Panc1 (cell line): Measurements from ENCODE around the gene ZNF235. TPM values are rescaled to one million over a fixed set of nuclear protein-coding genes. Genes with fewer than 3 reads are reported as not detected.

Experiments used
- ATAC-seq: fragments of 200-7000 bp; cut with Tn5 transposase; 2 replicates; pipeline ENCODE4 v1.9.1; 2020; ENCODE audit warnings: mild to moderate bottlenecking, moderate library complexity
- BruUV-seq: library from RNA; stranded (reverse); fragments of 400-500 nt; replicated peaks from 2 replicates; lab custom pipeline; 2021; lab: Mats Ljungman, UMichigan
- CTCF ChIA-PET: fragments of 300-600 bp; sonication (Branson Sonifier 250); formaldehyde crosslinking; loops from one replicate; lab custom pipeline; 2022; ENCODE audit warnings: antibody characterized with exemption; lab: Charles Lee
- POLR2A ChIA-PET: fragments of 300-600 bp; sonication (Branson Sonifier 250); formaldehyde crosslinking; loops from one replicate; lab custom pipeline; 2022; ENCODE audit warnings: antibody characterized with exemption; lab: Charles Lee
- DNase-seq: peaks from one replicate; pipeline ENCODE4 v3.0.0-alpha.2; 2010; ENCODE audit warnings: low read depth, low spot score
- H3K27ac ChIP-seq: 2 replicates; pipeline ENCODE4 v1.5.1; 2011; ENCODE audit warnings: mild to moderate bottlenecking, low read length, inconsistent platforms
- H3K27me3 ChIP-seq: fragments of 200-500 bp; sonication (Bioruptor generic); 2 replicates; pipeline ENCODE4 v1.6.0; 2014; ENCODE audit warnings: low read length, inconsistent platforms; ENCODE audit not compliant: control insufficient read depth, insufficient read depth
- H3K36me3 ChIP-seq: fragments of 200-500 bp; sonication (Bioruptor generic); 2 replicates; pipeline ENCODE4 v1.5.1; 2014; ENCODE audit warnings: inconsistent platforms, mild to moderate bottlenecking, low read length, moderate library complexity; ENCODE audit not compliant: control insufficient read depth, insufficient read depth
- H3K4me1 ChIP-seq: 2 replicates; pipeline ENCODE4 v1.5.1; 2011; ENCODE audit warnings: inconsistent platforms, mild to moderate bottlenecking, low read length, moderate library complexity; ENCODE audit not compliant: control insufficient read depth, insufficient read depth
- H3K4me3 ChIP-seq, 2 experiments: 2 replicates each; pipeline ENCODE4 v1.5.1; 2011 to 2012; ENCODE audit warnings: low read depth in 2 of 2, low read length in 2 of 2, mild to moderate bottlenecking in 2 of 2, inconsistent platforms in 1 of 2, moderate library complexity in 1 of 2
- H3K9me3 ChIP-seq: fragments of 200-500 bp; sonication (Bioruptor generic); 2 replicates; pipeline ENCODE4 v1.5.1; 2014; ENCODE audit warnings: low read depth, mild to moderate bottlenecking, inconsistent platforms, low read length, moderate library complexity; ENCODE audit not compliant: control insufficient read depth, insufficient read depth
- POLR2AphosphoS5 ChIP-seq: IDR thresholded peaks from 2 replicates; pipeline ENCODE4 v1.6.1; 2012; ENCODE audit warnings: mild to moderate bottlenecking, low read depth, low read length, moderate library complexity
- SIN3A ChIP-seq: IDR thresholded peaks from 2 replicates; pipeline ENCODE4 v1.6.1; 2012; ENCODE audit warnings: low read depth, mild to moderate bottlenecking, low read length, moderate library complexity, borderline replicate concordance; ENCODE audit not compliant: insufficient read depth
- TCF7L2 ChIP-seq: IDR thresholded peaks from 2 replicates; pipeline ENCODE4 v1.6.1; 2011; ENCODE audit warnings: mild to moderate bottlenecking, low read depth, low read length, inconsistent platforms
- in situ Hi-C: cut with HindIII; loops from 2 replicates; pipeline ENCODE4 v1.10.0; 2016; ENCODE audit warnings: low sequenced_read_pairs, low pct_unique_long_range_greater_than_20kb
- intact Hi-C: fragments of 100-400 bp; cut with micrococcal nuclease; formaldehyde crosslinking; loops from one replicate; pipeline ENCODE4 v1.10.0; 2022; ENCODE audit not compliant: unreplicated experiment
- total RNA-seq: library from RNA; stranded (reverse); gene quantifications from one replicate; pipeline ENCODE4 v1.2.1, GENCODE V29; 2021; ENCODE audit not compliant: unreplicated experiment
- TF ChIP-seq, protein P1 (sequence below), 2 experiments: IDR thresholded peaks; 2 replicates each; pipeline ENCODE4 v1.6.1; 2011 to 2012; ENCODE audit warnings: low read depth in 2 of 2, control low read depth in 1 of 2, low read length in 1 of 2, mild to moderate bottlenecking in 1 of 2, moderate library complexity in 1 of 2; ENCODE audit not compliant: insufficient read depth in 1 of 2
- TF ChIP-seq, protein P2 (sequence below): fragments of 450-650 bp; IDR thresholded peaks from 2 replicates; pipeline ENCODE4 v1.5.1; 2017; ENCODE audit warnings: mild to moderate bottlenecking

The ZNF235 gene
- total RNA-seq, 1 experiment from 2014 or later = 5.1 TPM

DNA sequence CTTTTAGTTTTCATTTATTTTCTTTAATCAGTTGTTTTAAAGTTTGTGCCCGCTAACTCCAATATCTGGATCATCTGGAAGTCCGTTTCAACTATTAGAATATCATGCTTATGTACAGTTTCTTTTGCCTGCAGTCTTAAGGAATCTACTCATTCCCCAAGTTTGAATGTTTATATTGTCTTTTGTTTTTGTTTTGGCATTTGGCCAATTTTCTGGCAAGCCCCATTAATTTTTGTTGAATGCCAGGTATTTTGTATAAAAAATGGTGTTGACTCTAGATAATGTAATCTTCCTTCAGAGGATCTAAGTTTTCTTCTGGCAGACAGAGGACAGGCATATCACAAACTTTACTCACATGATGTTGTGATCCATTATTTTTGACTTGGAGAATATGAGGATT, 11.1 kb upstream of the ZNF235 start:
- CTCF ChIA-PET = no interaction called here
- no TSS peak for BruUV-seq
- intact Hi-C loops (no loop called here), in situ Hi-C loops (no loop called here)
- H3K27ac ChIP-seq = no peak overlapping the region
- no peak overlapping the region for H3K4me3 ChIP-seq
- no peaks in the 10 kb centered on the region; the same call in 1 of the 2 replicates for H3K9me3 ChIP-seq
- DNase-seq (no peak), ATAC-seq (no peak)
- H3K27me3 ChIP-seq = no peaks in the 10 kb centered on the region
- no peaks in the 10 kb centered on the region for H3K4me1 ChIP-seq
- POLR2A ChIA-PET = interaction anchor here (0.6 kb wide), 1 partner anchor 852 kb away, joined by 25 read pairs; no protein-coding TSS in a partner anchor
- H3K36me3 ChIP-seq = no peaks in the 10 kb centered on the region
- TF ChIP-seq, protein P1, sequence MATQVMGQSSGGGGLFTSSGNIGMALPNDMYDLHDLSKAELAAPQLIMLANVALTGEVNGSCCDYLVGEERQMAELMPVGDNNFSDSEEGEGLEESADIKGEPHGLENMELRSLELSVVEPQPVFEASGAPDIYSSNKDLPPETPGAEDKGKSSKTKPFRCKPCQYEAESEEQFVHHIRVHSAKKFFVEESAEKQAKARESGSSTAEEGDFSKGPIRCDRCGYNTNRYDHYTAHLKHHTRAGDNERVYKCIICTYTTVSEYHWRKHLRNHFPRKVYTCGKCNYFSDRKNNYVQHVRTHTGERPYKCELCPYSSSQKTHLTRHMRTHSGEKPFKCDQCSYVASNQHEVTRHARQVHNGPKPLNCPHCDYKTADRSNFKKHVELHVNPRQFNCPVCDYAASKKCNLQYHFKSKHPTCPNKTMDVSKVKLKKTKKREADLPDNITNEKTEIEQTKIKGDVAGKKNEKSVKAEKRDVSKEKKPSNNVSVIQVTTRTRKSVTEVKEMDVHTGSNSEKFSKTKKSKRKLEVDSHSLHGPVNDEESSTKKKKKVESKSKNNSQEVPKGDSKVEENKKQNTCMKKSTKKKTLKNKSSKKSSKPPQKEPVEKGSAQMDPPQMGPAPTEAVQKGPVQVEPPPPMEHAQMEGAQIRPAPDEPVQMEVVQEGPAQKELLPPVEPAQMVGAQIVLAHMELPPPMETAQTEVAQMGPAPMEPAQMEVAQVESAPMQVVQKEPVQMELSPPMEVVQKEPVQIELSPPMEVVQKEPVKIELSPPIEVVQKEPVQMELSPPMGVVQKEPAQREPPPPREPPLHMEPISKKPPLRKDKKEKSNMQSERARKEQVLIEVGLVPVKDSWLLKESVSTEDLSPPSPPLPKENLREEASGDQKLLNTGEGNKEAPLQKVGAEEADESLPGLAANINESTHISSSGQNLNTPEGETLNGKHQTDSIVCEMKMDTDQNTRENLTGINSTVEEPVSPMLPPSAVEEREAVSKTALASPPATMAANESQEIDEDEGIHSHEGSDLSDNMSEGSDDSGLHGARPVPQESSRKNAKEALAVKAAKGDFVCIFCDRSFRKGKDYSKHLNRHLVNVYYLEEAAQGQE (IDR thresholded peaks at IDR 0.05; ENCODE audit: insufficient read depth in 1 of 2, low read depth in 2 of 2, low read length in 1 of 2) = no peak
- TF ChIP-seq POLR2AphosphoS5 (no peak), SIN3A (no peak), TCF7L2 (no peak)
- TF ChIP-seq, protein P2, sequence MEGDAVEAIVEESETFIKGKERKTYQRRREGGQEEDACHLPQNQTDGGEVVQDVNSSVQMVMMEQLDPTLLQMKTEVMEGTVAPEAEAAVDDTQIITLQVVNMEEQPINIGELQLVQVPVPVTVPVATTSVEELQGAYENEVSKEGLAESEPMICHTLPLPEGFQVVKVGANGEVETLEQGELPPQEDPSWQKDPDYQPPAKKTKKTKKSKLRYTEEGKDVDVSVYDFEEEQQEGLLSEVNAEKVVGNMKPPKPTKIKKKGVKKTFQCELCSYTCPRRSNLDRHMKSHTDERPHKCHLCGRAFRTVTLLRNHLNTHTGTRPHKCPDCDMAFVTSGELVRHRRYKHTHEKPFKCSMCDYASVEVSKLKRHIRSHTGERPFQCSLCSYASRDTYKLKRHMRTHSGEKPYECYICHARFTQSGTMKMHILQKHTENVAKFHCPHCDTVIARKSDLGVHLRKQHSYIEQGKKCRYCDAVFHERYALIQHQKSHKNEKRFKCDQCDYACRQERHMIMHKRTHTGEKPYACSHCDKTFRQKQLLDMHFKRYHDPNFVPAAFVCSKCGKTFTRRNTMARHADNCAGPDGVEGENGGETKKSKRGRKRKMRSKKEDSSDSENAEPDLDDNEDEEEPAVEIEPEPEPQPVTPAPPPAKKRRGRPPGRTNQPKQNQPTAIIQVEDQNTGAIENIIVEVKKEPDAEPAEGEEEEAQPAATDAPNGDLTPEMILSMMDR = no peak

DNA sequence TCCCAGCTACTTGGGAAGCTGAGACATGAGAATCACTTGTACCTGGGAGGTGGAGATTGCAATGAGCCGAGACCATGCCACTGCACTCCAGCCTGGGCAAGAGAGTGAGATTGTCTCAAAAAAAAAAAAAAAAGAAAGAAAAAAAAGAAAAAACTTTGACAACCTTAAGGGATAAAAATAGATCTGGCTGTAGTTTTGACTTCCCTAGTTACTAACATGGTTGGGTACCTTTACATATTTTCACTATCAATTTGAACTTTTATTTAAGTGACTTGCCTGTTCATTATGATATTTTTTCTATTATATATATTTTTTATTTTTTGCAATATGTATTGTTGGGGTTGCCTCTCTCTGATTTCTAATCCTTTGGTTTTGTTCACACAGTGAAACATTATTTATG, 8.4 kb upstream of the ZNF235 start:
- Histone ChIP-seq H3K27ac (no peak overlapping the region), H3K9me3 (no peaks in the 10 kb centered on the region), H3K36me3 (no peaks in the 10 kb centered on the region), H3K4me1 (no peaks in the 10 kb centered on the region), H3K4me3 (no peak overlapping the region), H3K27me3 (no peaks in the 10 kb centered on the region)
- no peak for TF ChIP-seq POLR2AphosphoS5
- TF ChIP-seq, protein P1 (IDR thresholded peaks at IDR 0.05; ENCODE audit: insufficient read depth in 1 of 2, low read depth in 2 of 2, low read length in 1 of 2) = no peak
- no peak for TF ChIP-seq SIN3A
- TF ChIP-seq, protein P2 = no peak
- TF ChIP-seq TCF7L2 = no peak
- DNase-seq (no peak), ATAC-seq (no peak)
- intact Hi-C loops (no loop called here), in situ Hi-C loops (no loop called here)
- ChIA-PET CTCF (no interaction called here), POLR2A (no interaction called here)
- BruUV-seq = no TSS peak
